ENCODE results near the gene RAB3D.

RAB3D gene

GRCh38 chr19:11295180-11295579, 44.3 kb downstream of the RAB3D start:
- no peak for DNase-seq

GRCh38 chr19:11293433-11294389, 45.7 kb downstream of the RAB3D start:
- peak in 1 of 2 experiments; percentile 78 for DNase-seq

- no peak for DNase-seq
Observed at GRCh38 chr19:11291991-11292390, 47.5 kb downstream of the RAB3D start.

GRCh38 chr19:11291415-11291814, 48.0 kb downstream of the RAB3D start:
- DNase-seq, result no peak

- no peak for DNase-seq
Observed at GRCh38 chr19:11290256-11290655, 49.2 kb downstream of the RAB3D start.

GRCh38 chr19:11288349-11288748, 51.1 kb downstream of the RAB3D start:
- no peak for DNase-seq

GRCh38 chr19:11286312-11286974, 53.0 kb downstream of the RAB3D start:
- DNase-seq, result no peak

GRCh38 chr19:11284515-11284914, 54.9 kb downstream of the RAB3D start:
- DNase-seq, result no peak

- DNase-seq, result no peak
Observed at GRCh38 chr19:11281356-11282049, 58.0 kb downstream of the RAB3D start.

GRCh38 chr19:11279505-11280236, 59.8 kb downstream of the RAB3D start:
- no peak for DNase-seq

- no peak for DNase-seq
Observed at GRCh38 chr19:11278670-11279069, 60.8 kb downstream of the RAB3D start.

- no peak for DNase-seq
Observed at GRCh38 chr19:11274533-11275086, 64.8 kb downstream of the RAB3D start.

GRCh38 chr19:11273989-11274388, 65.5 kb downstream of the RAB3D start:
- no peak for DNase-seq

- DNase-seq, result no peak
Observed at GRCh38 chr19:11273296-11273695, 66.2 kb downstream of the RAB3D start.
